PC-3 (cell line): ENCODE measurements around the gene MAGEB10.

Experiments
- EZH2 ChIP-seq: fragments of 300-600 bp; sonication (generic); IDR thresholded peaks from one replicate; pipeline ENCODE4 v1.6.1; 2017; ENCODE audit warnings: antibody characterized with exemption, mild to moderate bottlenecking, low read length; ENCODE audit not compliant: unreplicated experiment
- EZH2phosphoT487 ChIP-seq: fragments of 300-600 bp; sonication (generic); IDR thresholded peaks from 2 replicates; pipeline ENCODE4 v1.6.1; 2018; ENCODE audit warnings: mild to moderate bottlenecking, antibody characterized with exemption, low read length, borderline replicate concordance
- TF ChIP-seq, protein P1 (sequence below): fragments of 300-600 bp; sonication (generic); conservative IDR thresholded peaks from 2 replicates; pipeline ENCODE4 v1.5.1; 2017; ENCODE audit warnings: antibody characterized with exemption, low read depth, mild to moderate bottlenecking, low read length

DNA sequence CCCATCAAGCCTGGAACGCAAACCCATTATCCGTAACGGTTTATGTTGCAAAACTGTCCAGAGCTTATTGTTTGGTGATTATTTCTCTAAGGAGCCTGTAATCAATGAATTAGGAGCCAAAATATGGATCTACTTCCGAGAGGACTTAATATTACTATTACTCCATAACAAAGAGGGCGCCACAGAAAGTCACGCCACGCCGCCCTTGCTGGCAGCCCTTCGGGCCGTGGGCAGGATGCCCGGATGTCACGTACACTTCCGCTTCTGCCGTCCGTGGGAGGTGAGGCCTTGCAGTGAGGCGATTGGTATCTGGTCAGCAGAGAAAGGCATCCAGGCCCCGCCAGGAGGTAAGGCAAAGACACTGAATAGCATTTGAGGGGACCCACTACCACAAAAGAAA lies at the start of gene MAGEB10:
- TF ChIP-seq, protein P1, sequence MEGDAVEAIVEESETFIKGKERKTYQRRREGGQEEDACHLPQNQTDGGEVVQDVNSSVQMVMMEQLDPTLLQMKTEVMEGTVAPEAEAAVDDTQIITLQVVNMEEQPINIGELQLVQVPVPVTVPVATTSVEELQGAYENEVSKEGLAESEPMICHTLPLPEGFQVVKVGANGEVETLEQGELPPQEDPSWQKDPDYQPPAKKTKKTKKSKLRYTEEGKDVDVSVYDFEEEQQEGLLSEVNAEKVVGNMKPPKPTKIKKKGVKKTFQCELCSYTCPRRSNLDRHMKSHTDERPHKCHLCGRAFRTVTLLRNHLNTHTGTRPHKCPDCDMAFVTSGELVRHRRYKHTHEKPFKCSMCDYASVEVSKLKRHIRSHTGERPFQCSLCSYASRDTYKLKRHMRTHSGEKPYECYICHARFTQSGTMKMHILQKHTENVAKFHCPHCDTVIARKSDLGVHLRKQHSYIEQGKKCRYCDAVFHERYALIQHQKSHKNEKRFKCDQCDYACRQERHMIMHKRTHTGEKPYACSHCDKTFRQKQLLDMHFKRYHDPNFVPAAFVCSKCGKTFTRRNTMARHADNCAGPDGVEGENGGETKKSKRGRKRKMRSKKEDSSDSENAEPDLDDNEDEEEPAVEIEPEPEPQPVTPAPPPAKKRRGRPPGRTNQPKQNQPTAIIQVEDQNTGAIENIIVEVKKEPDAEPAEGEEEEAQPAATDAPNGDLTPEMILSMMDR: no peak
- no peak for TF ChIP-seq EZH2
- TF ChIP-seq EZH2phosphoT487: no peak
